ENCODE results near the gene ATXN7L2. TPM values are rescaled to one million over a fixed set of nuclear protein-coding genes. Genes with fewer than 3 reads are reported as not detected.

Gene ATXN7L2
- polyA plus RNA-seq, 3 donors, result 1.1 to 3.6 (median 1.7) TPM

DNA sequence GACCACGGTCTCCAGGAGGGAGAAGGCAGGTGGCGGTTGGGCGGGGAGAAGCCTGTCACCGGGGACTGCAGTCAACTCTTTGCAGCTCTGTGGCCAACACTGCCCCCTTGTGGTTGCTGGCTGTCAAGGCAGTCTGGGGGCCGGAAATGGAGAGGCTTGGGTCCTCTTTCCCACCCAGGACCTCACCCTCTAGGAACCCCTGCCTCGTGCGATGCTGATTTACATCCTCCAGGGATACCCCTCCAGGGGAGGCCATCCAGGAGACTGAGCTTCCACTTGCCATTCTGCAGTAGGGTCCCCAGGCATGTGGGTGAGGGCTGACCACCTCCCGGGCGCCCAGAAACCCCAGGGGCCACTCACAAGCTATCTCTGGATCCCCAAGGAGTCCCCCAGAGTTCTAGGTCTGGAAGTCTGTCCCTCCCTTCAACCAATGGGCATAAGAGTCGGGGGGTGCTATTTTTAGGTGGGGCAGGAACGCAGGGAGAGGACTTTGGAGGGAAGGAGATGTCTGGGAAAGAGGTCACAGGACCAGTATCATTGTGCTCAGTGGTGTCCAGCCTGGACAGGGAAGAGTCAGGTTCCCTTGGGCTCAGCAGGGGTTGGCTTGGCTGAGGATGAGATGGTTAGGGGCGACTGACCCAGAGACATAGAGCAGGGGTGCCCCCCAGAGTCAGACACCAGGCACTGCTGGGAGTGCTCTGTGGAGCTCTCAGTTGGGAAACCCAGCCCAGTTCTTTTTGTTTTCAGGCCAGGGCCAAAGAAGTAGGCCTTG lies 48.8 kb downstream of the ATXN7L2 start:
- H3K4me2 ChIP-seq (replicated peaks; ENCODE audit: extremely low read depth, low read length, poor library complexity, severe bottlenecking), result peak overlapping the region; percentile 68
- H3K9ac ChIP-seq (ENCODE audit: insufficient read depth, low read length, poor library complexity, severe bottlenecking), result peak overlapping the region; percentile 11
- peak overlapping the region in 2 of 3 experiments; percentile 13 to 59 for H3K4me3 ChIP-seq (replicated peaks in 1 of 3; ENCODE audit: low read depth in 2 of 3, low read length in 3 of 3)
- DNase-seq, result peak; percentile 69 to 80 (median 77)
- H4K20me1 ChIP-seq (ENCODE audit: insufficient read depth, low read length), result no peaks in the 10 kb centered on the region
- peak; percentile 94 for TF ChIP-seq CTCF (IDR thresholded peaks at IDR 0.05)
- H3K4me1 ChIP-seq (ENCODE audit: control insufficient read depth in 1 of 2, insufficient read depth in 2 of 2, low read length in 2 of 2), result peaks cover 10 to 11% of the 10 kb centered on the region in 2 donors
- peaks cover 0 to 5% (median 2%) of the 10 kb centered on the region in 3 donors for H3K27me3 Mint-ChIP-seq (ENCODE audit: low read depth in 3 of 3)
- H3K27ac ChIP-seq (ENCODE audit: low read depth in 1 of 2, low read length in 2 of 2), result no peak overlapping the region
- no peaks in the 10 kb centered on the region for H3K36me3 Mint-ChIP-seq
- H3K4me1 Mint-ChIP-seq, result peaks cover 9% of the 10 kb centered on the region
- H3K36me3 ChIP-seq (replicated peaks in 1 of 2; ENCODE audit: control insufficient read depth in 1 of 2, insufficient read depth in 2 of 2, low read length in 2 of 2), result no peaks in the 10 kb centered on the region
- H3K9me3 ChIP-seq (replicated peaks in 1 of 2; ENCODE audit: control insufficient read depth in 1 of 2, insufficient read depth in 1 of 2, low read length in 2 of 2), result no peaks in the 10 kb centered on the region
- intact Hi-C loops (cut with micrococcal nuclease), result loop anchor here (2.0 to 10.0 kb wide), 4 partner anchors 38 to 270 kb away; partner anchors contain the start of gene CYB561D1 (in 1 of the 2)
- H3K27ac Mint-ChIP-seq, result peak overlapping the region in 3 of 7 donors; percentile 2 to 79 (median 27)
- no peaks in the 10 kb centered on the region for H3K79me2 ChIP-seq (ENCODE audit: insufficient read depth, low read length)
- peak overlapping the region; percentile 61 to 75 for H3K4me3 Mint-ChIP-seq
- peak overlapping the region; percentile 86 for H2AFZ ChIP-seq (ENCODE audit: insufficient read depth, low read depth, low read length, poor library complexity, severe bottlenecking)
- no peaks in the 10 kb centered on the region for H3K9me3 Mint-ChIP-seq
- H3K27me3 ChIP-seq (ENCODE audit: control insufficient read depth in 2 of 2, insufficient read depth in 2 of 2, low read length in 2 of 2), result no peaks in the 10 kb centered on the region
- 6% methylated on average over 7 of the region's 12 CpGs for WGBS (ENCODE audit: insufficient coverage)

GRCh38 chr1:109534307-109534858 lies 50.7 kb downstream of the ATXN7L2 start:
- H3K27me3 ChIP-seq (ENCODE audit: control insufficient read depth in 2 of 2, insufficient read depth in 2 of 2, low read length in 2 of 2), result no peaks in the 10 kb centered on the region
- Mint-ChIP-seq H3K4me3 (no peak overlapping the region), H3K9me3 (no peaks in the 10 kb centered on the region), H3K27ac (no peak overlapping the region), H3K36me3 (no peaks in the 10 kb centered on the region), H3K27me3 (ENCODE audit: low read depth in 3 of 3) (peaks cover 0 to 3% (median 3%) of the 10 kb centered on the region in 3 donors), H3K4me1 (peaks cover 9% of the 10 kb centered on the region)
- no peak overlapping the region for H3K4me3 ChIP-seq (replicated peaks in 1 of 3; ENCODE audit: low read depth in 2 of 3, low read length in 3 of 3)
- no peaks in the 10 kb centered on the region for H3K9me3 ChIP-seq (replicated peaks in 1 of 2; ENCODE audit: control insufficient read depth in 1 of 2, insufficient read depth in 1 of 2, low read length in 2 of 2)
- no peak overlapping the region for H3K9ac ChIP-seq (ENCODE audit: insufficient read depth, low read length, poor library complexity, severe bottlenecking)
- H3K36me3 ChIP-seq (replicated peaks in 1 of 2; ENCODE audit: control insufficient read depth in 1 of 2, insufficient read depth in 2 of 2, low read length in 2 of 2), result no peaks in the 10 kb centered on the region
- no peak overlapping the region for H3K27ac ChIP-seq (ENCODE audit: low read depth in 1 of 2, low read length in 2 of 2)
- no peak overlapping the region for H2AFZ ChIP-seq (ENCODE audit: insufficient read depth, low read depth, low read length, poor library complexity, severe bottlenecking)
- peaks cover 10 to 11% of the 10 kb centered on the region in 2 donors for H3K4me1 ChIP-seq (ENCODE audit: control insufficient read depth in 1 of 2, insufficient read depth in 2 of 2, low read length in 2 of 2)
- DNase-seq, result no peak
- WGBS (ENCODE audit: insufficient coverage), result 40% methylated on average over 1 of the region's 1 CpG
- no peaks in the 10 kb centered on the region for H4K20me1 ChIP-seq (ENCODE audit: insufficient read depth, low read length)
- no peaks in the 10 kb centered on the region for H3K79me2 ChIP-seq (ENCODE audit: insufficient read depth, low read length)
- no peak overlapping the region for H3K4me2 ChIP-seq (replicated peaks; ENCODE audit: extremely low read depth, low read length, poor library complexity, severe bottlenecking)
- TF ChIP-seq CTCF (IDR thresholded peaks at IDR 0.05), result no peak
- intact Hi-C loops (cut with micrococcal nuclease), result loop anchor here in 1 of 2 donors (10.0 kb wide), 1 partner anchor 260 kb away; no protein-coding TSS in a partner anchor

All from CD14-positive monocyte (primary cell).